BLaER1 (cell line): ENCODE results near the gene TRNT1.
A peak's percentile ranks its signal among the peaks of the same experiment; 100 is the strongest.

Experiments
- H3K27ac ChIP-seq: shearing (Covaris generic); formaldehyde crosslinking; 2 replicates; pipeline ENCODE4 v1.8.1; 2022
- H3K27me3 ChIP-seq: shearing (Covaris generic); formaldehyde crosslinking; 2 replicates; pipeline ENCODE4 v1.8.1; 2022
- H3K36me3 ChIP-seq: shearing (Covaris generic); formaldehyde crosslinking; 2 replicates; pipeline ENCODE4 v1.8.1; 2022
- H3K4me1 ChIP-seq: shearing (Covaris generic); formaldehyde crosslinking; 2 replicates; pipeline ENCODE4 v1.8.1; 2022
- H3K4me2 ChIP-seq: shearing (Covaris generic); formaldehyde crosslinking; 2 replicates; pipeline ENCODE4 v1.8.1; 2022
- H3K4me3 ChIP-seq: shearing (Covaris generic); formaldehyde crosslinking; 2 replicates; pipeline ENCODE4 v1.8.1; 2022
- H3K9ac ChIP-seq: shearing (Covaris generic); formaldehyde crosslinking; 2 replicates; pipeline ENCODE4 v1.8.1; 2022
- H3K9me3 ChIP-seq: shearing (Covaris generic); formaldehyde crosslinking; 2 replicates; pipeline ENCODE4 v1.8.1; 2022
- H4K20me1 ChIP-seq: shearing (Covaris generic); formaldehyde crosslinking; 2 replicates; pipeline ENCODE4 v1.8.1; 2022
- Cebpa-rat ChIP-seq: shearing (Covaris generic); IDR thresholded peaks from 2 replicates; pipeline ENCODE4 v1.8.1; 2022

The TRNT1 gene

DNA sequence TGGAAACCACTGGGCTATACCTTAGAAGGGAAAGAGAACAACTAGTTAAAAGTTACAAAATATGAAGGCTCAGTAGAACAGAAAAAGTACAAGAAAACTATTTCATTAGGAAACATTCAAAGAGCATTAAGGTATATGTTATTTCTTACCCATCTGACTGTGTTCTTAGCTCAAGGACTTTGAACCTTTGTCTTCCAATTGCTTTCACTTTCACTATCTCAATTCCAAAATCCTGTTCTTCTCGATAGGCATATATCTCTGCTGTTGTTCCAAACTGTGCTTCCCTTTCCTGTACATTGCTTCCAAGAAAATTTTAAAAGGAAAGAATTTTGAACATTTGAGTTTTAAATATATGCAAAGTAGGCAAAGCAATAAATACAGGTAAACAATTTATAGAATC, 45.9 kb downstream of the TRNT1 start:
- Histone ChIP-seq H3K4me1 (peaks cover 59% of the 10 kb centered on the region), H3K27ac (peak overlapping the region; percentile 65), H3K4me3 (peak overlapping the region; percentile 61), H4K20me1 (peaks cover 21% of the 10 kb centered on the region), H3K36me3 (peaks cover 53% of the 10 kb centered on the region), H3K27me3 (no peaks in the 10 kb centered on the region), H3K4me2 (peak overlapping the region; percentile 89), H3K9ac (peak overlapping the region; percentile 67), H3K9me3 (no peaks in the 10 kb centered on the region)
- no peak for TF ChIP-seq Cebpa-rat

- Histone ChIP-seq H3K27me3 (no peaks in the 10 kb centered on the region), H3K9me3 (no peaks in the 10 kb centered on the region), H4K20me1 (peaks cover 40% of the 10 kb centered on the region), H3K9ac (peak overlapping the region; percentile 93), H3K4me1 (peaks cover 59% of the 10 kb centered on the region), H3K4me2 (peak overlapping the region; percentile 91), H3K27ac (no peak overlapping the region), H3K36me3 (peaks cover 14% of the 10 kb centered on the region), H3K4me3 (peak overlapping the region; percentile 97)
- no peak for TF ChIP-seq Cebpa-rat
Observed at GRCh38 chr3:3177861-3178497, 51.2 kb downstream of the TRNT1 start.

- no peak for TF ChIP-seq Cebpa-rat
- no peaks in the 10 kb centered on the region for H3K27me3 ChIP-seq
- peak overlapping the region; percentile 97 for H3K4me3 ChIP-seq
- peak overlapping the region; percentile 91 for H3K4me2 ChIP-seq
- H3K27ac ChIP-seq: peak overlapping the region; percentile 90
- H3K9ac ChIP-seq: peak overlapping the region; percentile 93
- H4K20me1 ChIP-seq: peaks cover 40% of the 10 kb centered on the region
- peaks cover 13% of the 10 kb centered on the region for H3K36me3 ChIP-seq
- no peaks in the 10 kb centered on the region for H3K9me3 ChIP-seq
- H3K4me1 ChIP-seq: peaks cover 52% of the 10 kb centered on the region
Observed at GRCh38 chr3:3178498-3179328, 52.0 kb downstream of the TRNT1 start.

DNA sequence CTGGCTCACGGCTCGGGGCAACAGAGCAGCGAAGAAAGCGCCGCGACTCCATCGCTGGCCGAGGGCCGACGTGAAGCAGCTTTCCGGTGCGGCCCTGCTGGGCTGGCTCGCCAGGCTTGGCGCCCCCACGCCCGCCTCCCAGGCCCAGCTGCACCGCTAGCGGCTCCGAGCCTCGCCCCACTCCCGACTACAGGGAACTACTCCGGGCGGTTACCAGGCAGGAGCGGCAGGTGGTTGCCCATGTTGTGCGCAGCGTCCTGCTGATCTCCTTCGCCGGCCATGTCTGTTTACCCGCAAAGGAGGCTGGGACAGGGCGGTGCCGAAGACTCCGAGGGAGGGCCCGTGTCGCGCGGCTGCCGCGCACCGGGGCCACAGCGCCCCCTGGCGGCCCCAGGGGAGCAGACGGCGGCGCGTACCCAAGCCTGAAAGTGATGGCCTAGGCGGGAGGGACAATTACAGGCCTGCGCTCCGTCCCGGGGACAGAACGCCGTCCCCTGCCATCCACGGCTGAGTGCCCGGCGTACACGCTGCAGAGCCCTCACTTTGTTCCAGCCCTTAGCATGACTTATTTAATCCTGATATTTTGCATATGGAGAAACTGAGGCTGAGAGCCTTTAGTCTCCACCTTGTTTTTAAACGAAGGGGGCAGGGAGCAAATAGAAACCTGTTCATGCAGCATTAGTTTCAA, 52.8 kb downstream of the TRNT1 start, which contains the start of gene CRBN:
TSS of gene CRBN (minus strand) at position 285 of the 688 bp plus-strand sequence. CDS start at position 281, 4 bp downstream.
- Histone ChIP-seq H3K27ac (peak within 1 kb of the TSS; percentile 90), H3K4me3 (peak within 1 kb of the TSS; percentile 97)
- TF ChIP-seq Cebpa-rat: no peak

DNA sequence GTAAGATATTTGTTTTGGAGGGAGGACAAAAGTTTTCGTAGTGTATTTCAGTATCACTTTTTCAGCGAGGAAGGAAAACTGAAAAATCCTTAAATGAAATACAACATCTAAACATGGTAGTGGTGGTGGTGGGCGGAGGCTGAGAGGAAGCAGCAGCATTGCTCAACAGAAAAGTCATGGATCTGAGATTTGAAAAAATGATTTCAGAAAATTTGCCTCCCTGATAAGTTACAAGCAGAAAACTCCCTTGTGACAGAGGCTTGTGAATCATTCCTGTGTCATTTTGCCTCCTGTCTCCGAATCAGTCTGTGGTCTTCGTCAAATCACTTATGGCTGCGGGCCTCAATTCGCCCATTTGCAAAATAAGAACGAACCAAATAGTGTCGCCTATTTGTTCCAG, 53.7 kb downstream of the TRNT1 start:
- peaks cover 38% of the 10 kb centered on the region for H3K4me1 ChIP-seq
- peaks cover 40% of the 10 kb centered on the region for H4K20me1 ChIP-seq
- no peak for TF ChIP-seq Cebpa-rat
- no peaks in the 10 kb centered on the region for H3K27me3 ChIP-seq
- no peaks in the 10 kb centered on the region for H3K9me3 ChIP-seq
- H3K4me3 ChIP-seq: no peak overlapping the region
- peaks cover 5% of the 10 kb centered on the region; the same call in 1 of the 2 replicates for H3K36me3 ChIP-seq
- H3K9ac ChIP-seq: no peak overlapping the region
- H3K27ac ChIP-seq: no peak overlapping the region
- H3K4me2 ChIP-seq: no peak overlapping the region

More for the DNA sequence above, 52.8 kb downstream of the TRNT1 start, which contains the start of gene CRBN:
- Histone ChIP-seq H4K20me1 (peaks cover 40% of the 10 kb centered on the region), H3K9me3 (no peaks in the 10 kb centered on the region), H3K4me1 (peaks cover 43% of the 10 kb centered on the region), H3K36me3 (peaks cover 5% of the 10 kb centered on the region; the same call in 1 of the 2 replicates), H3K27me3 (no peaks in the 10 kb centered on the region), H3K4me2 (peak within 1 kb of the TSS; percentile 91), H3K9ac (peak within 1 kb of the TSS; percentile 93)

GRCh38 chr3:3184876-3185275, 58.1 kb downstream of the TRNT1 start:
- Histone ChIP-seq H3K27me3 (no peaks in the 10 kb centered on the region), H3K9me3 (peaks cover 7% of the 10 kb centered on the region), H3K4me1 (peaks cover 1% of the 10 kb centered on the region; the same call in 1 of the 2 replicates), H3K4me2 (no peak overlapping the region), H3K4me3 (no peak overlapping the region), H3K9ac (no peak overlapping the region), H3K27ac (no peak overlapping the region), H4K20me1 (no peaks in the 10 kb centered on the region), H3K36me3 (no peaks in the 10 kb centered on the region)
- TF ChIP-seq Cebpa-rat: no peak

DNA sequence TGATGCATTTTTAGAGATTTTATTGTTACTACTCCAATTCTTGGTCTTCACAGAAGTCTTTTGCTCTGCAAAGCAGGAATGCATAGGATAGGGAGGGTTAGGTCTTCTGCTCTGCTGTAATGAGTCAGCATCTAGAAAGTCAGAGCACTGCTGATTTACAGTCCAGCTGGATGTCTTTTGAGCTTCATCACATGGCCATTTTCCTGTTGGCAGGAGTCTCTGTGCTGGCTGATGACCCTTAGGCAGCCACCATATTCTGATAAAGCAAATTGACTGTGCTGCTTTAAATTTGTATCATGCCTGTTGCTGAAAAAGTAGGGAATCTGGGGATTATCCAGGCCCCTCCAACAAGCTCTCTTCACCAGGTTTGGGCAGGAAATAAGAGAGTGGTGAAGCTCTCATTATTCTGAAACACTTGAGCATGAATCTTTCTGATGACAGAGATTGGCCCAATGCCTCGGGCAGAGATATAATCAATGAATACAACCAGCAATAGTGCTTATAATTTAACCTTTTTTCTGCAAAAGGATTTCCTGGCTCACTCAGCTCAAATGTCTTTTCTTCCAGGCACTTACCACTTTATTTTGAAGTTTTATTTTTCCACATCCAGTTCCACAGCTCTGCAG, 62.5 kb downstream of the TRNT1 start:
- Histone ChIP-seq H4K20me1 (no peaks in the 10 kb centered on the region), H3K27me3 (no peaks in the 10 kb centered on the region), H3K4me2 (no peak overlapping the region), H3K9ac (no peak overlapping the region), H3K27ac (no peak overlapping the region), H3K4me3 (no peak overlapping the region), H3K9me3 (peaks cover 7% of the 10 kb centered on the region), H3K36me3 (no peaks in the 10 kb centered on the region), H3K4me1 (peaks cover 9% of the 10 kb centered on the region; the same call in 1 of the 2 replicates)
- no peak for TF ChIP-seq Cebpa-rat

DNA sequence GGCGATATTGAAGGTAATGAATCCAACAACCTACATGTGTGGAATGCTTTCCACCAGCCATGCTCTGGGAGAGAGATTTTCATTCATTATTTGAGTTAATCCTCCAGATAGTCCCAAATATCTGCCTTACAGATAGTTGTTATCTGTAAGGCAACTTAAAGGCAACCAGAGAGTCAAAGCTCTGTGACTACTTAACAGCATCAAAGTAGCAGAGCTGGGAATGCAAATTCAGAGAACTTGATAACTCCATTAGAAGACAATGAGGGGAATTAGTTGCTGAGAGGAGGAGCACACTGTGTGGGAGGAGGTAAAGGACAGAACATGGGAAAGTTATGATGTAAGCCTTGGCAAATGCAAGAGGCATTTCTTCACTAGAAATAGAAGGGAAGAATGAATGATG, 63.2 kb downstream of the TRNT1 start:
- Histone ChIP-seq H4K20me1 (no peaks in the 10 kb centered on the region), H3K9me3 (peaks cover 7% of the 10 kb centered on the region), H3K4me2 (no peak overlapping the region), H3K27me3 (no peaks in the 10 kb centered on the region), H3K9ac (no peak overlapping the region), H3K36me3 (no peaks in the 10 kb centered on the region), H3K27ac (no peak overlapping the region), H3K4me1 (peaks cover 9% of the 10 kb centered on the region; the same call in 1 of the 2 replicates), H3K4me3 (no peak overlapping the region)
- no peak for TF ChIP-seq Cebpa-rat

GRCh38 chr3:3191675-3192285, 65.0 kb downstream of the TRNT1 start:
- Histone ChIP-seq H3K9me3 (peaks cover 2% of the 10 kb centered on the region), H3K27me3 (no peaks in the 10 kb centered on the region), H3K4me2 (peak overlapping the region; percentile 32), H3K27ac (no peak overlapping the region), H4K20me1 (no peaks in the 10 kb centered on the region), H3K36me3 (no peaks in the 10 kb centered on the region), H3K9ac (no peak overlapping the region), H3K4me3 (no peak overlapping the region), H3K4me1 (peaks cover 9% of the 10 kb centered on the region; the same call in 1 of the 2 replicates)
- no peak for TF ChIP-seq Cebpa-rat
